ENCODE results near the gene PTGES3L.

The PTGES3L gene

GRCh38 chr17:42946812-42947211, 33.1 kb downstream of the PTGES3L start:
- H3K27ac ChIP-seq: peak overlapping the region; percentile 8 to 67

DNA sequence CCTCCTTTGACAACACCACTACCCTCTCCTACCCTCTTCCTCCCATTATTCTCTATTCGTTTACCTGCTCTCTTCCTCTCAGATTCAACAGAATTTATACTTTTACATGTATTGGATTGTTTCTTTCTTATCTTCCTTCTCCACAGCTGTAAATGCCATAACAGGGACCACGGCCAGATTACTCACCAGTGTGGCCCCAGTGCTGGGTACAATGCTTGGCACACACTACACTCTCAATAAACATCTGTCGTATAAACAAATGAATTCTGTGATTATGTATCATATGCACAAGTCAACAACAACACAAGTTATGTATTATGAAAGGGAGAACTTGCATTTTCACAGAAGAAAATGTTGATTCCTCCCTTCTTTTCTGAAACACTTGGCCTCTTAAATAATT, 35.7 kb downstream of the PTGES3L start:
- intact Hi-C loops (cut with DNase I; ENCODE audit: low total_unique reads): no loop called here
- H3K27ac ChIP-seq: peak overlapping the region in 1 of 2 donors; percentile 38
- no peak overlapping the region for H3K4me3 ChIP-seq
- peaks cover 0 to 14% (median 10%) of the 10 kb centered on the region in 3 donors for H3K36me3 ChIP-seq
- no peaks in the 10 kb centered on the region for H3K9me3 ChIP-seq
- peaks cover 0 to 22% (median 2%) of the 10 kb centered on the region in 4 donors for H3K4me1 ChIP-seq
- no peak for DNase-seq
- H3K27me3 ChIP-seq: no peaks in the 10 kb centered on the region
- TF ChIP-seq, protein P1, sequence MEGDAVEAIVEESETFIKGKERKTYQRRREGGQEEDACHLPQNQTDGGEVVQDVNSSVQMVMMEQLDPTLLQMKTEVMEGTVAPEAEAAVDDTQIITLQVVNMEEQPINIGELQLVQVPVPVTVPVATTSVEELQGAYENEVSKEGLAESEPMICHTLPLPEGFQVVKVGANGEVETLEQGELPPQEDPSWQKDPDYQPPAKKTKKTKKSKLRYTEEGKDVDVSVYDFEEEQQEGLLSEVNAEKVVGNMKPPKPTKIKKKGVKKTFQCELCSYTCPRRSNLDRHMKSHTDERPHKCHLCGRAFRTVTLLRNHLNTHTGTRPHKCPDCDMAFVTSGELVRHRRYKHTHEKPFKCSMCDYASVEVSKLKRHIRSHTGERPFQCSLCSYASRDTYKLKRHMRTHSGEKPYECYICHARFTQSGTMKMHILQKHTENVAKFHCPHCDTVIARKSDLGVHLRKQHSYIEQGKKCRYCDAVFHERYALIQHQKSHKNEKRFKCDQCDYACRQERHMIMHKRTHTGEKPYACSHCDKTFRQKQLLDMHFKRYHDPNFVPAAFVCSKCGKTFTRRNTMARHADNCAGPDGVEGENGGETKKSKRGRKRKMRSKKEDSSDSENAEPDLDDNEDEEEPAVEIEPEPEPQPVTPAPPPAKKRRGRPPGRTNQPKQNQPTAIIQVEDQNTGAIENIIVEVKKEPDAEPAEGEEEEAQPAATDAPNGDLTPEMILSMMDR (IDR thresholded peaks at IDR 0.05): no peak

More at GRCh38 chr17:42946812-42947211, 33.1 kb downstream of the PTGES3L start:
- Histone ChIP-seq H3K36me3 (peaks cover 19 to 40% (median 36%) of the 10 kb centered on the region in 3 donors), H3K4me3 (no peak overlapping the region), H3K9me3 (no peaks in the 10 kb centered on the region), H3K4me1 (peaks cover 0 to 22% (median 2%) of the 10 kb centered on the region in 4 donors), H3K27me3 (no peaks in the 10 kb centered on the region)
- intact Hi-C loops (cut with DNase I; ENCODE audit: low total_unique reads): no loop called here
- DNase-seq: no peak
- TF ChIP-seq, protein P1 (IDR thresholded peaks at IDR 0.05): no peak

DNA sequence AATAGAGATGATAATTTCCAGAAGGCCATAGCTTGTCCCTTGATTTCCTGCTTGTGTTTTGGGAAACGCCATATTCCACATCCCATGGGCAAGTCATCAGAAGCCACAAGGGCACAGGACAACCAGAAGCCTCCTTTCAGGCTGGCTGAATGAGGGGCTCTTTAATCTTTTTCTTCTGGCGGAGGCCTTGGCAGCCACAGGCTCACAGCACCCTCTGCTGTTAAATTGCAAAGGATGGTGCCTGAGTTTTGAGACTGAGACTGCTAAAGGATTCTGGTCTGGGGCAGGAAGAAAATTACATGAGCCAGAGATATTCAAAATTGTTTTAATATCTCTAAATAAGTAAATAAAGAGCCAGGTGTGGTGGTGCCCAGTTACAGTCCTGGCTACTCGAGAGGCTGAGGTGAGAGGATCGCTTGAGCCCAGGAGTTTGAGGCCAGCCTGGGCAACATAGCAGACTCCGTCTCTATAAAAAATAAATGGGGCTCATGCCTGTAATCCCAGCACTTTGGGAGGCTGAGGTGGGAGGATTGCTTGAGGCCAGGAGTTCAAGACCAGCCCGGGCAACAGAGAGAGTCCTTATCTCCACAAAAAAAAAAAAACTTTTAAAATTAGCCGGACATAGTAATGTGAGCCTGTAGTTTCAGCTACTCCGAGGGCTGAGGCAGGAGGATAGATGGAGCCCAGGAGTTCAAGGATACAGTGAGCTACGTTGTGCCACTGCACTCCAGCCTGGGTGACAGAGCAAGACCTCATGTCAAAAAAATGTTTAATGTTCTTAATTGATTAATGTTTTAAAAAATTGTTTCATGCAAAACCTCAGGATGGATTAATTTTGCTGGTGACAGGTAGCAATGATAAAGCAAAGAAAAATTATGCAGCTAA, 41.9 kb downstream of the PTGES3L start:
- intact Hi-C loops (cut with DNase I; ENCODE audit: low total_unique reads): loop anchor here (2.0 kb wide), 1 partner anchor 93 kb away; the partner anchor contains the start of gene AOC2
- TF ChIP-seq, protein P1 (IDR thresholded peaks at IDR 0.05): peak; percentile 58 to 67
- no peak for DNase-seq
- H3K9me3 ChIP-seq: no peaks in the 10 kb centered on the region
- H3K27me3 ChIP-seq: peaks cover 0 to 2% of the 10 kb centered on the region in 2 donors
- H3K36me3 ChIP-seq: no peaks in the 10 kb centered on the region
- H3K4me1 ChIP-seq: no peaks in the 10 kb centered on the region
- H3K4me3 ChIP-seq: no peak overlapping the region
- no peak overlapping the region for H3K27ac ChIP-seq

DNA sequence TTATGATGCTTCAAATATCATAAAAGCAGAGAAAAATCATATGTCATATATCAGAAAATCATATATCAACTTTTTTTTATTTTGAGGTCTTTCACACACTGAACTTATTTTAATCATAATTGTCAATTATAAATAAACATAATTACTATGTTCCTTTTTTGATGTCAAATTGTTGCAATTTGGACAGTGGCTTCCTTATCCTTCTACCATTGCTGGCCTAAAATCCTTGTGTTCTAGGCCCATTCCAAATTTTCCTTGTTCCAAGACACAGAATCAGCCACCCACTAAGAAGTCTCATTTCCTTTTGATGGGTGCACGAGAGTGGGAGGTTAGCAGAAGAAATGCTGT, 50.4 kb downstream of the PTGES3L start:
- DNase-seq: no peak
- H3K36me3 ChIP-seq: no peaks in the 10 kb centered on the region
- no peak overlapping the region for H3K4me3 ChIP-seq
- H3K4me1 ChIP-seq: peaks cover 0 to 12% (median 1%) of the 10 kb centered on the region in 4 donors
- intact Hi-C loops (cut with DNase I; ENCODE audit: low total_unique reads): no loop called here
- peak overlapping the region; percentile 75 to 82 for H3K27ac ChIP-seq
- H3K9me3 ChIP-seq: no peaks in the 10 kb centered on the region
- TF ChIP-seq, protein P1 (IDR thresholded peaks at IDR 0.05): no peak
- peaks cover 0 to 2% of the 10 kb centered on the region in 2 donors for H3K27me3 ChIP-seq

- Histone ChIP-seq H3K36me3 (no peaks in the 10 kb centered on the region), H3K4me1 (peaks cover 0 to 13% (median 1%) of the 10 kb centered on the region in 4 donors), H3K9me3 (no peaks in the 10 kb centered on the region), H3K27ac (peak overlapping the region; percentile 75 to 82), H3K27me3 (peaks cover 0 to 2% of the 10 kb centered on the region in 2 donors), H3K4me3 (no peak overlapping the region)
- TF ChIP-seq, protein P1 (IDR thresholded peaks at IDR 0.05): peak; percentile 75 to 86
- DNase-seq: peak; percentile 61 to 78
- intact Hi-C loops (cut with DNase I; ENCODE audit: low total_unique reads): no loop called here
These were observed 51.0 kb downstream of the PTGES3L start for GRCh38 chr17:42928714-42929496.
